GM19023 (cell line): ENCODE data around the gene CFAP91.
"Not testable (repeated sequence)": the region's sequence is repeated elsewhere in the genome, so short reads cannot be mapped to it uniquely, and the experiment has no call there.

Experiments used
- ATAC-seq: cut with Tn5 transposase; IDR thresholded peaks from one replicate; pipeline ENCODE4 v1.9.1; 2021; ENCODE audit warnings: mild to moderate bottlenecking, moderate library complexity; ENCODE audit not compliant: unreplicated experiment

CFAP91 gene

GRCh38 chr3:119676771-119677640, 25.8 kb upstream of the CFAP91 start, which contains the start of gene COX17:
COX17 (minus strand) TSS chr3:119677406; CDS start chr3:119677310, 96 bp downstream.
- ATAC-seq, result peak; percentile 89

GRCh38 chr3:119677641-119677934, 25.2 kb upstream of the CFAP91 start:
- ATAC-seq, result no peak

DNA sequence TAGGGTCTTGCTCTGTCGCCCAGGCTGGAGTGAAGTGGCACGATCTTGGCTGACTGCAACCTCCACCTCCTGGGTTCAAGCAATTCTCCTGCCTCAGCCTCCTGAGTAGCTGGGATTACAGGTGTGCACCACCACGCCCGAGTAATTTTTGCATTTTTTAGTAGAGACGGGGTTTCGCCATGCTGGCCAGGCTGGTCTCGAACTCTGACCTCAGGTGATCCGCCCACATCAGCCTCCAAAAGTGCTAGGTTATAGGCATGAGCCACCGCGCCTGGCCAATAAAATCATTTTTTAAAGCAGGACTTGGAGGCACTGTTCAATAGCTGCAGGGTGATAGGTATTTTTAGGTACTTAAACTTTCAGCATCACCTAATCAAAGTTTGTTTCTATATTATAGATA, 24.6 kb upstream of the CFAP91 start:
- ATAC-seq, result not testable (repeated sequence)

DNA sequence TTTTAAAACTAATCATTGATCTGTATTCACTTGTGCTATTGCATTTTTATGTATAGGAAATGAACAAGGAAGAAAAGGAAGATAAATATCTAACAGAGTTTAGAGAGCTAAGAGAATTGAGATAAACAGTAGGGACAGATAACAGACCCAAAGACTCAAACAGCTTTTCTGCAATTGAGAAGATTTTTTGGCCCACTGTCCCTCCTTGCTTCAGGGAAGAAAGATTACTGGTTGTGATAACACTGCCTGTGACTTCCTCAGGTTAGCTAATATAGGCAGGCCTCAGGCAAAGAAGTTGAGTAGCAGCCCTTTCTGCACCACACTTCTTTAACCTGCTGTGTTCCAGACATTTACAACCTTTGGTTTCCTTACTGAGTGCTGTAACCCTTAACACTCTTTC, 22.9 kb upstream of the CFAP91 start:
- no peak for ATAC-seq

DNA sequence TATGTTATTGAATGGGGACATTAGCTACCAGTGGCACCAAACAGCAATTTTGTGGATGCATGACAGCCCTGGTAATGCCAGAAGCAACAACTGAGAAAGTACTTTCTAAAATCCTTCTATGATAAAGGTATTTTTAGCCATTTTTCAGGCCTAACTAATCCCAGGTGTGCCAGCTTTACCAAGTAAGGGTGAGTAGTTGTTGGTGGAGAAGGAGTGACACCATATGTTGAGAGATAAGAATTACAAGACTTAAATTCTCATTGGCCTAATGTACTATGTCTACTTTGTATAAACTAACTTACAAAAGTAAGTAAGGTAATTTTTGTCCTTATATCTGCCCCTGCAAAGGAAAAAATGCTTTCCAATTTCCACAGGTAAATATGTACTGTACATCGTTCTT, 21.5 kb upstream of the CFAP91 start:
- ATAC-seq, result no peak

GRCh38 chr3:119683421-119683820, 19.4 kb upstream of the CFAP91 start:
- ATAC-seq, result no peak

GRCh38 chr3:119690043-119690656, 12.7 kb upstream of the CFAP91 start:
- no peak for ATAC-seq

GRCh38 chr3:119695480-119695879, 7.3 kb upstream of the CFAP91 start:
- no peak for ATAC-seq

- ATAC-seq, result peak; percentile 59
Observed at GRCh38 chr3:119697394-119697793, 5.4 kb upstream of the CFAP91 start.

GRCh38 chr3:119700269-119700919, 2.4 kb upstream of the CFAP91 start:
- ATAC-seq, result peak; percentile 33

DNA sequence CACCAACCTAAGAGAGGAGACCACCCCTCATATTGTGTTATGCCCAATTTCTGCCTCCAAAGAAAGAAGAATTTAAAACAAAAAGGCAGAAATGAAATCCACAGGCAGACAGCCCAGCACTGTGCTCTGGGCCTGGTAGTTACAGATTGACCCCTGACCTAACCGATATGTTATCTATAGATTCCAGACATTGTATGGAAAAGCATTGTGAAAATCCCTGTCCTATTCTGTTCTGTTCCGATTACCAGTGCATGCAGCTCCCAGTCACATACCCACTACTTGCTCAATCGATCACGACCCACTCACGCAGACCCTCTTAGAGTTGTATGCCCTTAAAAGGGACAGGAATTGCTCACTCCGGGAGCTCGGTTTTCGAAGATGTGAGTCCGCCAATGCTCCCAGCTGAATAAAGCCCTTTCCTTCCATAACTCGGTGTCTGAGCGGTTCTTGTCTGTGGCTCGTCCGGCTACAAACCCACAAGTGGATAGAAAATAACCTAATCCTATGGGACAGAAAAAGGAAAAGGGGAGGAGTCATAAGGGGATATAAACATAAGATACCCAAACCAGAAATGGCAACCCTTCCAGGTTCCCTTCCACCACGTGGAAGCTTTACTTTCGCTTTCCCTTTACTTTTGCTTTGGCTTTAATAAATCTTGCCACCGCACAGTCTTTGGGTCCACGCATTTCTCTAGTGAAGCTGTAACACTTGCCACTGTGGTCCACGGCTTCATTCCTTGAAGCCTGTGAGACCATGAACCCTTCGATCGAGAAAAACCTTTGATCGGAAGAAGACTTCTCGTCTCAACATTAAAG, 1.7 kb upstream of the CFAP91 start:
- ATAC-seq, result peak; percentile 3

DNA sequence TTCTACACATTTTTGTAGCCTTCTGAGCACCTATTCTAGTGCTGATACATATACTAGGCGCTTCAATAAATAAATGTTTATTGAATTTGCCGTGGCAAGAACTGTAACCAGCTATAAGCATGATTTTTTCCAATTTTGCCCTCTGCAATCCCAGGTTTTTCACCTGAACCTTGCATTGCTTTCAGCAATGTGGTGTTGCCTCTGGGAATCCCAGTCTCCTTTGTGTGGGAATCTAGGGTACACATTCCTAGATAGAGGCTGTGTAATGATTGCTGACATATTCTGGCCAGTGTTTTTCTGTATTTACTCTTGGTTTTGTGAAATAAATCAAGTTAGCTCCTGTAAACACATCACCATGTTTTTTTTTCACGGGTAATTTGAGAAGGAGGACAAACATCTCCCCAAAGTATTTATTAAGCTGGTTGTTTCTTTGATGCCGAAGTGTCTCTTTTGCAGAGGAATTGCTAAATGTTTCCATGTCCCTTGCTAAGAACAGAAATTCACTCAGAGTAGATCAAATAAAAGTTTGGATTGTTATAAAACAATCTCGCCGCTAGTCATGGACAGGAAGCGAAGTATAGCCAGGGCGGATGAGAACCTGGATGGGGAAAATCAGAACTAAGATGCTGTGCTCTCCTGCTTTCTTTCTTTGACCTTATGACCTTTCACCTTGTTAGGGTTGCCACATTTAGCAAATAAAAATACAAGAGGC, 1.2 kb downstream of the CFAP91 start:
- no peak for ATAC-seq

- no peak for ATAC-seq
Observed at GRCh38 chr3:119715105-119715504, 12.3 kb downstream of the CFAP91 start.

DNA sequence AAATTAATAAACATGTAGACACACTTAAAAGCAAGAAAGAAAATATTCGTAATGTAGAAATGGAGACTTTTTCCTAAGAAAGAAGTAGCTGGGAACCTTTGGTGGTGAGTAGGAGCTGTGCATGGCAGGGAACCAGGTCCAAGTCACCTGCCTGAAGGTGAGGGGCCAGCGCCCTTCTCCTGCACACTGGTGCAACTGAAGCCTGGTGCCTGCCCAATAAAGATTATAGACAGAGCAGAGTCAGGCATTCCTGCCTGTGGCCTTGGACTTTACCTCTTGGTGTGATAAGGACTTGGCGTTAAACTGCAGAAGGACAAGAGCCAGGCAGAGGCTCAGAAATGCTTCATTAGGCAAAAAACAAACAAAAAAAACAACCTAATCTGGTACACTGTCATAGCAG, 14.2 kb downstream of the CFAP91 start:
- no peak for ATAC-seq

GRCh38 chr3:119717520-119717919, 14.7 kb downstream of the CFAP91 start:
- no peak for ATAC-seq

DNA sequence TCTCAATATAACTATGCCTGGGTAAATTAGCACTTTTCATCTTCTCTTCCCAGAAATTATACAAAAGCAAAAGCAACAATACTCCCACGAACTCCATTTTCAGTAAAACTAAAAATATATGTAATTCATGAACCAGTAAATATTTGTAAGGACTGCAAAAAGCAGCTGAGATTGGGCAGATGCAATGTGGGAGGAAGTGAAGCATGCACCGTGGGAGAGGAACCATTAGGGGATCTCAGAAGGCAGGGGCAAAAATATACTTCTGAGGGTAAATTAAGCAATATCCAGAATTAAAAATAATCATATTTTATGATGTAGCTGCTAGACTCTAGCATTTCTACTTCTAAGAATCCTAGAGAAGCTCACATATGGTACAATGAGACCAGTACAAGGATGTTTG, 20.2 kb downstream of the CFAP91 start:
- ATAC-seq, result no peak

- ATAC-seq, result no peak
Observed at GRCh38 chr3:119726909-119727308, 24.1 kb downstream of the CFAP91 start.

DNA sequence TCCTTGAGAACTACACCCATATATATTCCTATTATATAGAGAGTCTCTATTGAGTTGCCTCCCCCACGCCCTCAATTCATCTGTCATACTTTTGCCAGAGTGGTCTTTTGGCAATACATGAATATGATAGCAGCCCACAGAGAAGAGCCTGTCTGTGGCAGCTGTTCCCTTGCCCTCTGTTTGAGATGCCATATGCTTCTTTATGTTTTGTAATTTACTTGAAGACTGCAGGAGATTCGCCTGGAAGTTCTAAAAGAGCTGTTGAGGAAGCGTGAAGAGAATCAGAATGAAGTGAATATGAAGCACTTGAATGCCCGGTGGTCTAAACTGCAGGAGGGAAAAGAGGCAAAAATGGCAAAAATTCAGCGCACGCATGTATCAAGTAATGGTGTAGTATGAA, 27.2 kb downstream of the CFAP91 start:
- ATAC-seq, result no peak

DNA sequence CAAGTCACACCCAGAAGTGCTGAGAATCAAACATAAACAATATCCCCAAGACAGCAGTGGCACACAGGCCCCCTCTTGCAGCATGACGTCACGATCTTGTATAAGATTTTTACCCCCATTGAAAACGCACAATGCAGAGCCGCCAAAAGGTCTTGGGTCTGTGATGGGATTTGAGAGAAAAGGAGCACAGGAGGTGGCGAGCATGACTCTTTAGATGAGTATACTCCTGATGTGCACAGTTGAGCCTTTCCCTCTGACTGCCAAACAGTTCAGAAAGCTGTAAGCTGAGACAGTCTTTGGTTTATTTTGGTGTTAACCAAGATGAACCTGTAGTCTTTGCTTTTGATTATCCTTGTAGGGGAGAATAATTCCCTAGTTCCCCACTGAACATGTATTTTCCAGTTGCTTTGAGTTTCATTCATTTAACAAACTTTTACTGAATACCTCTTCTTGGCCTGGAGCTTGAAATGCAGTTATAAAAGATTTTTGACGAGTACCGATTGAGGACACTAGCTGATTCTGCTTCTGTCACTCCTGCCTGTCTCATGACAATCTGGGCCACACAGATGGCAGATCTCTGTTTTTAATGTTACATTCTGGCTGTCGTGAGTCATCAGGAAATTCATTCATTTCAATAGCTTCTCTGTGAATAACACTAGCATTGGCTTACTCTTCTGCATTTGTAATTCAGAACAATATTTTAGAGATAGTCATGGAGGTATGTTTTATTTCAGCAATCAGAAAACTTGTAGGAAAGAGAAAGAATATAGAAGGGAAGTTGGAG, 28.9 kb downstream of the CFAP91 start:
- no peak for ATAC-seq

DNA sequence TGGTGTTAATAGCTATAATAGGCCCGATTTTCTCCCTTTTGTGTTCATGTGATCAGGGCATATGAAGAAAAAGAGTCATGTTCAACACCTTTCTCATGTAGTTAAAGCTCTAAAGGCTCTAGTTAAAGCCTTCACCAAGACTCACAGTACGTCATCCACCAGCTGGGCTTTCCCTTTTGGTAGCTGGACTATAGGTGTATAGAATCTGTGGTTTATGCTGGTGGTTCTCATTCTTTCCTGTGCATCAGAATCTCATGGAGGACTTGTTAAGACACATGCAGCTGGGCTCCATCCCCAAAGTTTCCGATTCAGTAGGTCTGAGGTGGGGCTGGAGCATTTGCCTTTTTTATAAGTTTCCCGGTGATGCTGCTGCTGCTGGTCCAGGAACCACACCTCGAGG, 31.0 kb downstream of the CFAP91 start:
- ATAC-seq, result no peak
